GM18873 (cell line): Measurements from ENCODE around the gene MTERF4.
"Not testable (repeated sequence)": the region's sequence is repeated elsewhere in the genome, so short reads cannot be mapped to it uniquely, and the experiment has no call there.

Experiments used
- ATAC-seq: cut with Tn5 transposase; IDR thresholded peaks from one replicate; pipeline ENCODE4 v1.9.1; 2021; ENCODE audit warnings: mild to moderate bottlenecking, moderate library complexity, moderate number of reproducible peaks; ENCODE audit not compliant: unreplicated experiment, low FRiP score

Gene MTERF4

GRCh38 chr2:241112592-241112991 lies 10.5 kb upstream of the MTERF4 start:
- ATAC-seq: no peak

GRCh38 chr2:241112046-241112445 lies 10.0 kb upstream of the MTERF4 start:
- ATAC-seq: no peak

- no peak for ATAC-seq
Measured at GRCh38 chr2:241111440-241111805, 9.3 kb upstream of the MTERF4 start.

- ATAC-seq: no peak
Measured at GRCh38 chr2:241110607-241111439, 8.7 kb upstream of the MTERF4 start.

- ATAC-seq: no peak
Measured at GRCh38 chr2:241110089-241110606, 8.1 kb upstream of the MTERF4 start.

GRCh38 chr2:241109210-241110088 lies 7.4 kb upstream of the MTERF4 start:
- no peak for ATAC-seq

GRCh38 chr2:241108271-241109209 lies 6.5 kb upstream of the MTERF4 start:
- no peak for ATAC-seq

- ATAC-seq: no peak
Measured at GRCh38 chr2:241107031-241107783, 5.1 kb upstream of the MTERF4 start.

- no peak for ATAC-seq
Measured at GRCh38 chr2:241105641-241106040, 3.6 kb upstream of the MTERF4 start.

- not testable (repeated sequence) for ATAC-seq
Measured at GRCh38 chr2:241104611-241105010, 2.5 kb upstream of the MTERF4 start.

GRCh38 chr2:241103176-241103595 lies 1.1 kb upstream of the MTERF4 start:
- no peak for ATAC-seq

- ATAC-seq: no peak
Measured at GRCh38 chr2:241099246-241099645, 2.8 kb downstream of the MTERF4 start.

GRCh38 chr2:241096979-241097378 lies 5.1 kb downstream of the MTERF4 start:
- ATAC-seq: no peak

- ATAC-seq: no peak
Measured at GRCh38 chr2:241095594-241096290, 6.3 kb downstream of the MTERF4 start.

GRCh38 chr2:241094924-241095420 lies 7.1 kb downstream of the MTERF4 start:
- ATAC-seq: no peak

- ATAC-seq: no peak
Measured at GRCh38 chr2:241094172-241094571, 7.9 kb downstream of the MTERF4 start.

- ATAC-seq: not testable (repeated sequence)
Measured at GRCh38 chr2:241093133-241093781, 8.8 kb downstream of the MTERF4 start.

GRCh38 chr2:241092677-241093076 lies 9.4 kb downstream of the MTERF4 start:
- ATAC-seq: no peak
